ENCODE data around the gene MICOS13. TPM values are rescaled to one million over a fixed set of nuclear protein-coding genes. Genes with fewer than 3 reads are reported as not detected.
"Not testable (repeated sequence)": the region's sequence is repeated elsewhere in the genome, so short reads cannot be mapped to it uniquely, and the experiment has no call there.

MICOS13 gene
- polyA plus RNA-seq, 1 donor from 2014 or later: 46.0 TPM

- H3K4me2 ChIP-seq (ENCODE audit: low read length); H2AFZ ChIP-seq (ENCODE audit: low read depth, low read length); H3F3A ChIP-seq (ENCODE audit: insufficient read depth, low read length, poor library complexity, severe bottlenecking); H3K9me3 ChIP-seq (ENCODE audit: low read length); H3K9ac ChIP-seq (ENCODE audit: low read length); H3K27ac ChIP-seq (ENCODE audit: low read length); H3K27me3 ChIP-seq (ENCODE audit: insufficient read depth, low read depth, low read length); H3K36me3 ChIP-seq (ENCODE audit: insufficient read depth, low read length); H3K4me3 ChIP-seq (ENCODE audit: low read length); H3K9me2 ChIP-seq (ENCODE audit: insufficient read depth, low read length): not testable (repeated sequence)
- H3K79me2 ChIP-seq (replicated peaks; ENCODE audit: insufficient read depth, low read length): peaks cover 15% of the 10 kb centered on the region
- peaks cover 11% of the 10 kb centered on the region for H4K20me1 ChIP-seq (ENCODE audit: insufficient read depth)
Measured at GRCh38 chr19:5688262-5688881, 8.1 kb upstream of the MICOS13 start.

GRCh38 chr19:5687360-5688198 lies 7.3 kb upstream of the MICOS13 start:
- peak overlapping the region; percentile 56 for H3K4me3 ChIP-seq (ENCODE audit: low read length)
- H3F3A ChIP-seq (ENCODE audit: insufficient read depth, low read length, poor library complexity, severe bottlenecking): no peaks in the 10 kb centered on the region
- no peak overlapping the region for H3K4me2 ChIP-seq (ENCODE audit: low read length)
- H3K27ac ChIP-seq (ENCODE audit: low read length): no peak overlapping the region
- no peaks in the 10 kb centered on the region for H3K9me2 ChIP-seq (ENCODE audit: insufficient read depth, low read length)
- no peaks in the 10 kb centered on the region for H3K36me3 ChIP-seq (ENCODE audit: insufficient read depth, low read length)
- no peaks in the 10 kb centered on the region for H3K27me3 ChIP-seq (ENCODE audit: insufficient read depth, low read depth, low read length)
- peaks cover 11% of the 10 kb centered on the region for H4K20me1 ChIP-seq (ENCODE audit: insufficient read depth)
- H3K9ac ChIP-seq (ENCODE audit: low read length): no peak overlapping the region
- H2AFZ ChIP-seq (ENCODE audit: low read depth, low read length): no peak overlapping the region
- TF ChIP-seq EP300 (conservative IDR thresholded peaks at IDR 0.05; ENCODE audit: poor library complexity, severe bottlenecking): no peak
- TF ChIP-seq TAF1 (IDR thresholded peaks at IDR 0.05; ENCODE audit: low read depth): no peak
- TF ChIP-seq REST (IDR thresholded peaks at IDR 0.05; ENCODE audit: borderline replicate concordance): no peak
- TF ChIP-seq POLR2AphosphoS5 (IDR thresholded peaks at IDR 0.05): peak; percentile 5
- TF ChIP-seq CTCF (IDR thresholded peaks at IDR 0.05; ENCODE audit: poor library complexity, severe bottlenecking): peak; percentile 11
- TF ChIP-seq SMC3 (conservative IDR thresholded peaks at IDR 0.05; ENCODE audit: poor library complexity): no peak
- H3K79me2 ChIP-seq (replicated peaks; ENCODE audit: insufficient read depth, low read length): peaks cover 20% of the 10 kb centered on the region
- H3K9me3 ChIP-seq (ENCODE audit: low read length): no peaks in the 10 kb centered on the region
